Small intestine (tissue), 7 donors: ENCODE measurements around the gene ZBED6. TPM values are rescaled to one million over a fixed set of nuclear protein-coding genes. Genes with fewer than 3 reads are reported as not detected.
A peak's percentile ranks its signal among the peaks of the same experiment; 100 is the strongest.
"Not testable (repeated sequence)": the region's sequence is repeated elsewhere in the genome, so short reads cannot be mapped to it uniquely, and the experiment has no call there.

Experiments
- DNase-seq, 2 donors: peaks; one replicate each; pipeline versions ENCODE4 v3.0.0 to v3.0.0-alpha.2; 2013
- FAIRE-seq: peaks from 2 replicates; lab custom pipeline; 2012; peaks lifted over from hg19 to GRCh38; lab: Jason Lieb, UNC
- H3K27ac ChIP-seq, 3 donors: one replicate each; pipeline ENCODE4 v1.5.1; 2013; ENCODE audit warnings: low read length in 2 of 3, mild to moderate bottlenecking in 2 of 3, control low read depth in 1 of 3, inconsistent platforms in 1 of 3, low read depth in 1 of 3, moderate library complexity in 1 of 3
- H3K27me3 ChIP-seq, 3 donors: one replicate each; pipeline ENCODE4 v1.6.1; 2013; ENCODE audit warnings: low read length in 3 of 3, inconsistent platforms in 1 of 3; ENCODE audit not compliant: control insufficient read depth in 3 of 3, insufficient read depth in 3 of 3
- H3K36me3 ChIP-seq, 3 donors: one replicate each; pipeline ENCODE4 v1.6.1; 2013; ENCODE audit warnings: low read length in 3 of 3, inconsistent platforms in 1 of 3, low read depth in 1 of 3, mild to moderate bottlenecking in 1 of 3, moderate library complexity in 1 of 3; ENCODE audit not compliant: control insufficient read depth in 3 of 3, insufficient read depth in 2 of 3
- H3K4me1 ChIP-seq, 3 donors: one replicate each; pipeline ENCODE4 v1.6.1; 2013; ENCODE audit warnings: low read length in 2 of 3, inconsistent platforms in 1 of 3, low read depth in 1 of 3, mild to moderate bottlenecking in 1 of 3, moderate library complexity in 1 of 3; ENCODE audit not compliant: control insufficient read depth in 3 of 3, insufficient read depth in 2 of 3
- H3K4me3 ChIP-seq, 3 donors: one replicate each; pipeline ENCODE4 v1.5.1; 2013; ENCODE audit warnings: low read length in 3 of 3, control low read depth in 1 of 3, inconsistent platforms in 1 of 3, low read depth in 1 of 3, mild to moderate bottlenecking in 1 of 3, moderate library complexity in 1 of 3
- H3K9me3 ChIP-seq, 2 donors: one replicate each; pipeline ENCODE4 v1.6.1; 2013; ENCODE audit warnings: low read depth in 1 of 2, low read length in 1 of 2; ENCODE audit not compliant: control insufficient read depth in 2 of 2, insufficient read depth in 1 of 2
- WGBS, 3 donors: extraction: QIAGEN DNeasy Blood & Tissue Kit; methylation state at CpG; one replicate each; pipeline ENCODE4 v1.1.7; 2013; 5-methylcytosine and 5-hydroxymethylcytosine counted together
- polyA plus RNA-seq, 4 donors: library from polyadenylated mRNA; stranded (reverse) in 3 of 4; unstranded in 1 of 4; fragments of 200-250 nt in 3 of 4; fragments of 120-200 nt in 1 of 4; gene quantifications; one replicate each; pipeline versions ENCODE4 v1.2.1 to v1.2.3, GENCODE V29; 2013
- donor health status: healthy with polysubstance abuse.
- donor health status: control.
- donor health status: control.
- donor health status: Bipolar disorder and iron deficiency.
- donor health status: healthy.

ZBED6 gene
- polyA plus RNA-seq, 4 donors, result 0.27 to 17.8 (median 1.6) TPM

DNA sequence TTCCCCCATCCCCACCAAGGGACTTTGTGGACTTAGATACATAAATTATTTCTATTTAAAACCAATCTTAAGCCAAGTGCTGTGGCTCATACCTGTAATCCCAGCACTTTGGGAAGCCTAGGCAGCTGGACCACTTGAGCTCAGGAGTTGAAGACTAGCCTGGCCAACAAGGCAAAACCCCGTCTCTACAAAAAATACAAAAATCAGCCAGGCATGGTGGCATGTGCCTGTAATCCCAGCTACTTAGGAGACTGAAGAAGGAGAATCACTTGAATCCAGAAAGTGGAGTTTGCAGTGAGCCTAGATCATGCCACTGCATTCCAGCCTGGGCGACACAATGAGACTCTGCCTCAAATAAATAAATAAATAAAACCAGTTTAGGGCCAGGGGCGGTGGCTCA is 34.9 kb upstream of the ZBED6 start:
- Histone ChIP-seq H3K4me3 (no peak overlapping the region), H3K27me3 (no peaks in the 10 kb centered on the region), H3K4me1 (no peaks in the 10 kb centered on the region), H3K27ac (no peak overlapping the region), H3K36me3 (no peaks in the 10 kb centered on the region), H3K9me3 (no peaks in the 10 kb centered on the region)
- FAIRE-seq (no peak), DNase-seq (no peak)
- WGBS, 3 donors, result 96 to 100% (median 99%) methylated on average over 3 of the region's 3 CpGs

DNA sequence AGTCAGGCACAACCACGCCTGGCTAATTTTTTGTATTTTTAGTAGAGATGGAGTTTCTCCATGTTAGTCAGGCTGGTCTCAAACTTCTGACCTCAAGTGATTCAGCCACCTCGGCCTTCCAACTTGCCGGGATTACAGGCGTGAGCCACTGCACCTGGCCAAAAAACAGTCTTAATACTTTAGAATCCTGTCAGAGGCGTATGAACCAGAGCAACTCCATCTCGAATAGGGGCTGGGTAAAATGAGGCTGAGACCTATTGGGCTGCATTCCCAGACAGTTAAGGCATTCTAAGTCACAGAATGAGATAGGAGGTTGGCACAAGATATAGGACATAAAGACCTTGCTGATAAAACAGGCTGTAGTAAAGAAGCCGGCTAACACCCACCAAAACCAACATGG is 33.5 kb upstream of the ZBED6 start:
- H3K27ac ChIP-seq, DNase-seq, H3K4me1 ChIP-seq, H3K4me3 ChIP-seq, H3K9me3 ChIP-seq, H3K27me3 ChIP-seq, FAIRE-seq, H3K36me3 ChIP-seq: not testable (repeated sequence)
- 87 to 92% (median 89%) methylated on average over 7 of the region's 7 CpGs for whole genome bisulfite sequencing, 3 donors

DNA sequence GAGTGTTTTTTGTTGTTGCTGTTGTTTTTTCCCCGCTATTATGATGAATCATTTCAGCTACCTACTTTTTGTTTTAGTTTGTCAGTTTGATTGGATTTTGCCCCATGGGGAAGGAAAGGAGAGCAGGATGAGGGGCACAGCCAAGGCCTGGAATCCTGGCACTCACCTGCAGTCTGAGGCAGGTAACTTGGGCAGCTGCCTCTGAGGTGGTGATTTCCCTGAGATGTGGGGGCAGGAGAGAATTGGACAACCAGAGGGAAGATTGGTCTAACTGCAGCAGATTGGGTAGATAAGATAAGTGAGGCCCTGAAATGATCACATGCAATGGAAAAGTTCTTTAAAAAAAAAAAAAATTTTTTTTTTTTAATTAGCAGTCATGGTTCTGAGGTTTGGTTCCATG is 31.9 kb upstream of the ZBED6 start:
- Histone ChIP-seq H3K4me1 (peaks cover 0 to 3% (median 0%) of the 10 kb centered on the region in 3 donors), H3K36me3 (no peaks in the 10 kb centered on the region), H3K27ac (peak overlapping the region in 2 of 3 donors; percentile 53 to 86), H3K27me3 (no peaks in the 10 kb centered on the region), H3K4me3 (no peak overlapping the region), H3K9me3 (no peaks in the 10 kb centered on the region)
- WGBS, 3 donors, result 73 to 100% (median 88%) methylated on average over 1 of the region's 1 CpG
- DNase-seq (no peak), FAIRE-seq (no peak)

DNA sequence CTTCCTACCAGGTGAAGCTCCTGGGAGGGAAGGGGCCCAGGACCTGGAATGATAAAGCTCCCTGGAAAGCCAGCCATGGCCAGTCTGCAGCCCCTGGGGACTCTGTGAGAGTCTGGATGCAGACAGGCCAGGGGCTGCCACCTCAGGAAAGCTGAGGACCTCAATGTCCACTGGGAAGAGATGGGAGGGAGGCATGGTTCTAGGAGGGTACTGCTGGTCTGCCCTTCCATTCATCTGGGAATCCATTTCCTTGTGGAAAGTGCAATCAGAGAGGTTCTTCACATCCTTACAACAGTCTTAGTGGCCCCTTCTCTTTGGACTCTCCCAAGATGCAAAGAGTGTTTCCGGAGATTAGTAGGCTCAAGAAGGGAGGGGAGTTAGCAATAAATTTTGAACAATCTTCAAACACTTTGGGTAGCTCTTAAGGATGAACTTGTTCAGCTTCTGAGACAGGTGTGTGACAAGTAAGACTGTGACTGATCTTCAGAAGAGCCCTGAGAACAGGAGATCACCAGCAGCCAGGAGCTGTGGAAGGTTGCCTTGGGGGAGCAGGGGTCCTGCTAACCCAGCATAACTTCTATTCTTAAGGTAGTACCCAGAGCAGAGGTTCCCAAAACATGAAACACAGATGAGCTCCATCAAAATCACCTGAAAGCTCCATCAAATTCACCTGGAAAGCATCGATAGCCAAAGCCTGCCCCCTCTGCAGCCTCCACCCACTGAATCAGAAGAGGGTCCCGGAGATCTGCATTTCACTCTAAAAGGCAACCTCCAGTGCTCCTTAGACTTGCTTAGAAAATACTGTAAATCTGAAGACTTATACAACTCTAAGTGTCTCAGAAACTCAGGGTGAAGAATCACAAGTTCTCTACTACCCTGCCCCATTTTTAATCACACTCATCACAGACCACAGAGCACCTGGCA is 31.1 kb upstream of the ZBED6 start:
- FAIRE-seq (no peak), DNase-seq (no peak)
- peak overlapping the region in 2 of 3 donors; percentile 12 to 86 for H3K27ac ChIP-seq
- no peaks in the 10 kb centered on the region for H3K36me3 ChIP-seq
- H3K4me3 ChIP-seq, result no peak overlapping the region
- WGBS, 3 donors, result 67 to 81% (median 75%) methylated on average over 3 of the region's 3 CpGs
- H3K9me3 ChIP-seq, result no peaks in the 10 kb centered on the region
- H3K4me1 ChIP-seq, result peaks cover 2 to 11% (median 3%) of the 10 kb centered on the region in 3 donors
- H3K27me3 ChIP-seq, result no peaks in the 10 kb centered on the region

DNA sequence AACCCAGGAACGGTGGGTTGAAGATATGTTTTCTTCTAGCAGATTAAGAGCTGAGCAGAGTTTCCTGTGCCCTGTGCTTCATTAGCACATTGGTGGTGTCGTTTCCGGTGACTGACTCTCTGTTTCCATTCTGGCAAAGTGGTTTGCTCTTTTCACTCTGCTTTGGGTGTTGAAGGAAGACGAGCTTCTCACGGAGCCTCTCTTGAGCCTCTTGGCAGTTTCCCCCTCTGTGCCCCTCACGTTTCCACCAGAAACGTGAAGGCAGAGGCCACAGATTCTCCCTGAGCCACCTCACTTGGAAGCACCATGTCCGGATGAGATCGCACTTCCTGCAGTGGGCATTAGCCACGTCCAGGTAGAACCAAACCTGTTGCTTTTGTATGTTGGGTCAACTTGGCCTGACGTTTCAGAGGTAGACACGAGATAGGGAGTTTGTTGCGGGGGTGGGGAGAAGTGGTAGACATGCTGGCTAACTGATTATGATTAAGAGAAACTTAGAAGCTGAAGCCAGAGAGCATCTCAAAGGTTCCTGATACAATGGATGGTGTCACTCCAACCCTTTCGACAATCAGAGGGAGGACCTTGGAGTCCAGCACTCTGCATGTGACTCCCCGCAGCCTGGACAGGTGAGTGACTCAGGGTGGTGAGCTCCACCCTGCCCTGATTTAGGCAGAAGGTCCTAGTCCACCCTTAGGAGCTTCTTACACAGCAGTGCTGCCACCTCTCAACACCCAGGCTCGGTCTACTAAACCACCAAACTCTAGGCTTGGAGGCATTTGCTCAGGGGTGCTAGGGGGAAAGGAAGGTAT is 30.2 kb upstream of the ZBED6 start, which contains the start of gene LAX1:
Gene LAX1 (plus strand): TSS at position 155 of the 809 bp plus-strand sequence. CDS start 383 bp downstream, at position 538.
- WGBS, 3 donors, result 56 to 69% (median 62%) methylated on average over 16 of the region's 16 CpGs
- Histone ChIP-seq H3K36me3 (no peaks in the 10 kb centered on the region), H3K4me3 (peak within 1 kb of the TSS in 2 of 3 donors; percentile 2 to 33), H3K4me1 (peaks cover 3 to 11% (median 5%) of the 10 kb centered on the region in 3 donors), H3K27ac (peak within 1 kb of the TSS in 2 of 3 donors; percentile 25 to 86), H3K27me3 (no peaks in the 10 kb centered on the region), H3K9me3 (peaks cover 0 to 4% of the 10 kb centered on the region in 2 donors)
- no peak for FAIRE-seq
- peak in 1 of 2 donors; percentile 71 for DNase-seq

DNA sequence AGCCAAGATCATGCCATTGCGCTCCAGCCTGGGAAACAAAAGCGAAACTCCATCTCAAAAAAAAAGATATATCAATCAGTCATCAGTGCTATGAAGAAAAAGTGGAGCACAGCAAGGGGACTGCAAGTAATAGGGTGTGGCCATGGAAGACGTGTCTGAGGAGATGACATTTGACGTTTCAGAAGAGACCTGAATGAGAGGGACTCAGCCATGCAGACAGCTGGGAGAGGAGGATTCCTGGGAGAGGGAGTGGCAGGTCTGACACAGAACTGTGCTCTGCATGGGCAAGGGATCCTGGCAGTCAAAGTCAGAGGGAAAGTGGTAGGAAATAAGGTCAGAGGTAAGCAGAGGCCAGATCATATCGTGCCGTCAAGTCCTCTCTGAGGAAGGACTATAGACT is 27.2 kb upstream of the ZBED6 start:
- H3K27me3 ChIP-seq, result no peaks in the 10 kb centered on the region
- H3K4me3 ChIP-seq, result no peak overlapping the region
- peaks cover 5 to 20% (median 5%) of the 10 kb centered on the region in 3 donors for H3K4me1 ChIP-seq
- FAIRE-seq, result no peak
- peak overlapping the region; percentile 27 to 86 (median 86) for H3K27ac ChIP-seq
- H3K9me3 ChIP-seq, result peaks cover 0 to 7% of the 10 kb centered on the region in 2 donors
- 46 to 64% (median 48%) methylated on average over 6 of the region's 6 CpGs for WGBS, 3 donors
- DNase-seq, result peak; percentile 57 to 76
- no peaks in the 10 kb centered on the region for H3K36me3 ChIP-seq

DNA sequence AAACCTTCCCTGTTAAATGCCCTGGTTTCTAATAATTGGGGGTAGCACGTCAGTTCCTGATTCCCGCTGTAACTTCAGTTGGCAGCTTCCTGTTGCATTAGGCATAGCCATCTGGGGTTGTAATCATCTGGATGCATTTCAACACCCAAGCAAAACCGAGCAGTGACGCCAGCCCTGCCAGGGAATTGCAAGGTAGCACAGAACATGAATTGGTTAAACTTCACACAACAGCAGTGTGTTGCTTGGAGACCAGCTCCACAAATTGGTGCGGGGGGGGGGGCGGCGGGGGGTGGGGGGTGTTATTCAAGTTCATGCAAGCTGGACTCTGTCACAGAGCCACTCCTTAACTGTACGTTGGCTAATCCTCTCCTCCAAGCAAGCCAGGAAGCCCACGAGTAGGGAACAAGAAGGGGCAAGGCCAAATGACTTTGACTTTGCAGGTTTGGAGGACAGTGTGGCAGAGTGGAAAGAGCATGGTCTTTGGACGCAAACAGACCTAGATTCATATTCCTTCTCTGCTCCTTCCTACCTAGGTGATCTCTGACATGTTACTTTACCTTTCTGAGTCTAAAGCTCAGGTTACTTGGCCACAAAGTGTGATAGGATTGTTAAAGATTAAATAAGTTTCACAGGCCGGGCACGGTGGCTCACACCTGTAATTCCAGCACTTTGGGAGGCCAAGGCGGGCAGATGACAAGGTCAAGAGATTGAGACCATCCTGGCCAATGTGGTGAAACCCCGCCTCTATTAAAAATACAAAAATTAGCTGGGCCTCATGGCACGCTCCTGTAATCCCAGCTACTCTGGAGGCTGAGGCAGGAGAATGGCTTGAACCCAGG is 25.7 kb upstream of the ZBED6 start:
- Histone ChIP-seq H3K36me3 (no peaks in the 10 kb centered on the region), H3K9me3 (peaks cover 0 to 7% of the 10 kb centered on the region in 2 donors), H3K27me3 (no peaks in the 10 kb centered on the region), H3K4me3 (no peak overlapping the region), H3K4me1 (peaks cover 5 to 20% (median 5%) of the 10 kb centered on the region in 3 donors), H3K27ac (peak overlapping the region; percentile 86 to 98 (median 86))
- DNase-seq (peak; percentile 95 to 98), FAIRE-seq (no peak)
- 22 to 39% (median 34%) methylated on average over 13 to 15 of the region's 15 CpGs for WGBS, 3 donors
